ENCODE data around the gene MDFIC.

DNA sequence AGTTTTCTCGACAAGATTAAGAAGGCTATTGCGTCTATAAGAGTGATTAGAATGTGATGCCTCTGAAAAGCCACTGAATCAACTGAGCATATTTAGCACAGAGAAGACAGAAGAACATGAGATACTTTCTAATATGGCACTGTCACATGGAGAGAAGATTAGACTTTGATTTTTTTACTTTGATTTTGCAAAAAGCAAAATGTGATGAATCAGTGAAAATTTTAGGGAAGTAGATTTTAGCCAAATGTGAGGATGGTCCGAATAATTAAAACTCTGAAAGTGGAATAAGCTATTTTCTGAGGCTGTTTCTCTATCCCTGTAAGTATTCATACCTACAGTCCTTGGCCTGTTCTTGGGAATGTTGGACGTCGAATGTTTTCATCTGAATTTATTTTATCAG, 11.8 kb downstream of the MDFIC start:
- no peak for TF ChIP-seq POLR2A (IDR thresholded peaks at IDR 0.05)
- TF ChIP-seq, protein P1, sequence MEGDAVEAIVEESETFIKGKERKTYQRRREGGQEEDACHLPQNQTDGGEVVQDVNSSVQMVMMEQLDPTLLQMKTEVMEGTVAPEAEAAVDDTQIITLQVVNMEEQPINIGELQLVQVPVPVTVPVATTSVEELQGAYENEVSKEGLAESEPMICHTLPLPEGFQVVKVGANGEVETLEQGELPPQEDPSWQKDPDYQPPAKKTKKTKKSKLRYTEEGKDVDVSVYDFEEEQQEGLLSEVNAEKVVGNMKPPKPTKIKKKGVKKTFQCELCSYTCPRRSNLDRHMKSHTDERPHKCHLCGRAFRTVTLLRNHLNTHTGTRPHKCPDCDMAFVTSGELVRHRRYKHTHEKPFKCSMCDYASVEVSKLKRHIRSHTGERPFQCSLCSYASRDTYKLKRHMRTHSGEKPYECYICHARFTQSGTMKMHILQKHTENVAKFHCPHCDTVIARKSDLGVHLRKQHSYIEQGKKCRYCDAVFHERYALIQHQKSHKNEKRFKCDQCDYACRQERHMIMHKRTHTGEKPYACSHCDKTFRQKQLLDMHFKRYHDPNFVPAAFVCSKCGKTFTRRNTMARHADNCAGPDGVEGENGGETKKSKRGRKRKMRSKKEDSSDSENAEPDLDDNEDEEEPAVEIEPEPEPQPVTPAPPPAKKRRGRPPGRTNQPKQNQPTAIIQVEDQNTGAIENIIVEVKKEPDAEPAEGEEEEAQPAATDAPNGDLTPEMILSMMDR (IDR thresholded peaks at IDR 0.05): no peak

All from thyroid gland (tissue), 4 donors.